ENCODE data around the gene KCNJ11.

Gene KCNJ11

GRCh38 chr11:17394743-17395390 is 6.4 kb upstream of the KCNJ11 start:
- no peak for ATAC-seq

DNA sequence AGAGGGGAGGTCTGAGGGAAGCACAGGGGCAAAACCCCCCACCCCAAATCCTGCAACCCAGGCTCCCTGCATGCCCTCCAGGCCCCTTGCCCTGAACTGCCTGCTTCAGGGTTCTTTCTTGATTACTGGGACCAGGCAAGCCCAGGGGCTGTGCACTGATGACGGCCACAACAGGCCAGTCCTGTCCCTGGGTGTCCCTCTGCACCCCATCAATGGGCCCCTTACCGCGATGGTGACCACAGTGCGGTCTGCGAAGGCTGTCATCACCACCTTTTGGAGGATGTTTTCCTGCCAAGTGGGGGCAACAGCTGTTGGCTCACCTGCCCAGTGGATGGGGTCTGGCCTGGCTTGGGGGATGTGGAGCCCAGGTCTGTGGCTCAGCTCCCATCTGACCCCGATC is 5.0 kb upstream of the KCNJ11 start:
- no peak for ATAC-seq
- TF ChIP-seq ARNTL (CRISPR knock-in tag; IDR thresholded peaks at IDR 0.05; ENCODE audit: borderline replicate concordance, low read depth), result no peak
- TF ChIP-seq TCF4 (CRISPR knock-in tag; IDR thresholded peaks at IDR 0.05; ENCODE audit: borderline replicate concordance), result no peak
- TF ChIP-seq RARB (CRISPR knock-in tag; IDR thresholded peaks at IDR 0.05), result no peak
- no peak for TF ChIP-seq CSDC2 (CRISPR knock-in tag; IDR thresholded peaks at IDR 0.05)
- no peak for TF ChIP-seq TOX (CRISPR knock-in tag; IDR thresholded peaks at IDR 0.05; ENCODE audit: borderline replicate concordance)
- TF ChIP-seq ZFP30 (CRISPR knock-in tag; IDR thresholded peaks at IDR 0.05), result no peak
- TF ChIP-seq PPARA (CRISPR knock-in tag; IDR thresholded peaks at IDR 0.05; ENCODE audit: borderline replicate concordance), result no peak
- TF ChIP-seq, protein P1, sequence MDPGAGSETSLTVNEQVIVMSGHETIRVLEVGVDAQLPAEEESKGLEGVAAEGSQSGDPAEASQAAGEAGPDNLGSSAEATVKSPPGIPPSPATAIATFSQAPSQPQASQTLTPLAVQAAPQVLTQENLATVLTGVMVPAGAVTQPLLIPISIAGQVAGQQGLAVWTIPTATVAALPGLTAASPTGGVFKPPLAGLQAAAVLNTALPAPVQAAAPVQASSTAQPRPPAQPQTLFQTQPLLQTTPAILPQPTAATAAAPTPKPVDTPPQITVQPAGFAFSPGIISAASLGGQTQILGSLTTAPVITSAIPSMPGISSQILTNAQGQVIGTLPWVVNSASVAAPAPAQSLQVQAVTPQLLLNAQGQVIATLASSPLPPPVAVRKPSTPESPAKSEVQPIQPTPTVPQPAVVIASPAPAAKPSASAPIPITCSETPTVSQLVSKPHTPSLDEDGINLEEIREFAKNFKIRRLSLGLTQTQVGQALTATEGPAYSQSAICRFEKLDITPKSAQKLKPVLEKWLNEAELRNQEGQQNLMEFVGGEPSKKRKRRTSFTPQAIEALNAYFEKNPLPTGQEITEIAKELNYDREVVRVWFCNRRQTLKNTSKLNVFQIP (CRISPR knock-in tag; IDR thresholded peaks at IDR 0.05; ENCODE audit: borderline replicate concordance, low read depth), result no peak
- TF ChIP-seq CSRNP3 (CRISPR knock-in tag; IDR thresholded peaks at IDR 0.05), result no peak
- TF ChIP-seq ZNF8 (CRISPR knock-in tag; IDR thresholded peaks at IDR 0.05), result no peak
- TF ChIP-seq ZNF565 (CRISPR knock-in tag; conservative IDR thresholded peaks at IDR 0.05; ENCODE audit: low read depth), result no peak
- no peak for TF ChIP-seq ZNF70 (CRISPR knock-in tag; IDR thresholded peaks at IDR 0.05)
- TF ChIP-seq, protein P2, sequence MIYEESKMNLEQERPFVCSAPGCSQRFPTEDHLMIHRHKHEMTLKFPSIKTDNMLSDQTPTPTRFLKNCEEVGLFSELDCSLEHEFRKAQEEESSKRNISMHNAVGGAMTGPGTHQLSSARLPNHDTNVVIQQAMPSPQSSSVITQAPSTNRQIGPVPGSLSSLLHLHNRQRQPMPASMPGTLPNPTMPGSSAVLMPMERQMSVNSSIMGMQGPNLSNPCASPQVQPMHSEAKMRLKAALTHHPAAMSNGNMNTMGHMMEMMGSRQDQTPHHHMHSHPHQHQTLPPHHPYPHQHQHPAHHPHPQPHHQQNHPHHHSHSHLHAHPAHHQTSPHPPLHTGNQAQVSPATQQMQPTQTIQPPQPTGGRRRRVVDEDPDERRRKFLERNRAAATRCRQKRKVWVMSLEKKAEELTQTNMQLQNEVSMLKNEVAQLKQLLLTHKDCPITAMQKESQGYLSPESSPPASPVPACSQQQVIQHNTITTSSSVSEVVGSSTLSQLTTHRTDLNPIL (CRISPR knock-in tag; IDR thresholded peaks at IDR 0.05; ENCODE audit: low read depth), result no peak

More at GRCh38 chr11:17394743-17395390, 6.4 kb upstream of the KCNJ11 start:
- TF ChIP-seq ESRRG (CRISPR knock-in tag; IDR thresholded peaks at IDR 0.05), result no peak
- TF ChIP-seq ZC3H10 (CRISPR knock-in tag; IDR thresholded peaks at IDR 0.05), result no peak
- TF ChIP-seq CSRNP3 (CRISPR knock-in tag; IDR thresholded peaks at IDR 0.05), result no peak
- TF ChIP-seq ZFP3 (CRISPR knock-in tag; IDR thresholded peaks at IDR 0.05), result no peak
- TF ChIP-seq ISL1 (CRISPR knock-in tag; IDR thresholded peaks at IDR 0.05), result no peak
- TF ChIP-seq, protein P3, sequence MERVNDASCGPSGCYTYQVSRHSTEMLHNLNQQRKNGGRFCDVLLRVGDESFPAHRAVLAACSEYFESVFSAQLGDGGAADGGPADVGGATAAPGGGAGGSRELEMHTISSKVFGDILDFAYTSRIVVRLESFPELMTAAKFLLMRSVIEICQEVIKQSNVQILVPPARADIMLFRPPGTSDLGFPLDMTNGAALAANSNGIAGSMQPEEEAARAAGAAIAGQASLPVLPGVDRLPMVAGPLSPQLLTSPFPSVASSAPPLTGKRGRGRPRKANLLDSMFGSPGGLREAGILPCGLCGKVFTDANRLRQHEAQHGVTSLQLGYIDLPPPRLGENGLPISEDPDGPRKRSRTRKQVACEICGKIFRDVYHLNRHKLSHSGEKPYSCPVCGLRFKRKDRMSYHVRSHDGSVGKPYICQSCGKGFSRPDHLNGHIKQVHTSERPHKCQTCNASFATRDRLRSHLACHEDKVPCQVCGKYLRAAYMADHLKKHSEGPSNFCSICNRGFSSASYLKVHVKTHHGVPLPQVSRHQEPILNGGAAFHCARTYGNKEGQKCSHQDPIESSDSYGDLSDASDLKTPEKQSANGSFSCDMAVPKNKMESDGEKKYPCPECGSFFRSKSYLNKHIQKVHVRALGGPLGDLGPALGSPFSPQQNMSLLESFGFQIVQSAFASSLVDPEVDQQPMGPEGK (CRISPR knock-in tag; IDR thresholded peaks at IDR 0.05; ENCODE audit: borderline replicate concordance), result no peak
- TF ChIP-seq SNAI2 (CRISPR knock-in tag; IDR thresholded peaks at IDR 0.05), result no peak
- no peak for TF ChIP-seq GLIS3 (CRISPR knock-in tag; IDR thresholded peaks at IDR 0.05)
- TF ChIP-seq TOX (CRISPR knock-in tag; IDR thresholded peaks at IDR 0.05; ENCODE audit: borderline replicate concordance), result no peak
- TF ChIP-seq PPARA (CRISPR knock-in tag; IDR thresholded peaks at IDR 0.05; ENCODE audit: borderline replicate concordance), result no peak
- TF ChIP-seq ZNF8 (CRISPR knock-in tag; IDR thresholded peaks at IDR 0.05), result no peak
- TF ChIP-seq BACH2 (CRISPR knock-in tag; IDR thresholded peaks at IDR 0.05; ENCODE audit: borderline replicate concordance), result no peak
- TF ChIP-seq, protein P2 (CRISPR knock-in tag; IDR thresholded peaks at IDR 0.05; ENCODE audit: low read depth), result no peak

DNA sequence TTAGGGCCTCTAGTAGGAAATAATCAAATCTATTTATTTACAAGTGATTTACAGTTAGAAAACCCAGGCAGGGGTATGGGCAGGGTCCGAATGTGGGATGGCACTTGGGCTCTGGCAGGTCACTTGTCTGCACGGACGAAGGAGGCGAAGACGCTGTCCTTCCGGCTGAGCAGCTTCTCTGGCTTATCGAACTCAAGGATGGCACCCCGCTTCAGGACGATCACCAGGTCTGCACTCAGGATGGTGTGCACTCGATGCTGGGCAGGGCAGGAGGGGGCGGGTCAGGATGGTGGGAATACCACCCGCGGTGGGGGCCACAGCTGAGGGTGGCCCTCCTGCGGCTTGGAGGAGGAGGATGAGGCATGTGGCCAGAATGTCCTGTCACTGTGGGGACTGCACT is 4.4 kb upstream of the KCNJ11 start:
- ATAC-seq, result no peak
- TF ChIP-seq CSDC2 (CRISPR knock-in tag; IDR thresholded peaks at IDR 0.05) (no peak), ZNF8 (CRISPR knock-in tag; IDR thresholded peaks at IDR 0.05) (no peak), SNAI2 (CRISPR knock-in tag; IDR thresholded peaks at IDR 0.05) (no peak), ZC3H10 (CRISPR knock-in tag; IDR thresholded peaks at IDR 0.05) (no peak), ARNTL (CRISPR knock-in tag; IDR thresholded peaks at IDR 0.05; ENCODE audit: borderline replicate concordance, low read depth) (no peak), GLIS3 (CRISPR knock-in tag; IDR thresholded peaks at IDR 0.05) (no peak)
- TF ChIP-seq, protein P3 (CRISPR knock-in tag; IDR thresholded peaks at IDR 0.05; ENCODE audit: borderline replicate concordance), result no peak
